Peyer's patch (tissue), 4 donors: ENCODE measurements around the gene RNF126. TPM values are rescaled to one million over a fixed set of nuclear protein-coding genes. Genes with fewer than 3 reads are reported as not detected.
"Not testable (repeated sequence)": the region's sequence is repeated elsewhere in the genome, so short reads cannot be mapped to it uniquely, and the experiment has no call there.

Source experiments
- DNase-seq, 3 donors: peaks; one replicate each; pipeline ENCODE4 v3.0.0-alpha.2; 2017 to 2019
- H3K27ac ChIP-seq, 4 donors: fragments of 200-600 bp; sonication (generic); one replicate each; pipeline ENCODE4 v1.5.1; 2016 to 2019
- H3K27me3 ChIP-seq, 2 donors: fragments of 200-600 bp; sonication (generic); one replicate each; pipeline ENCODE4 v1.5.1; 2019
- H3K36me3 ChIP-seq, 3 donors: fragments of 200-600 bp; sonication (generic); one replicate each; pipeline ENCODE4 v1.5.1; 2016 to 2019
- H3K4me1 ChIP-seq, 4 donors: fragments of 200-600 bp; sonication (generic); one replicate each; pipeline ENCODE4 v1.5.1; 2016 to 2019
- H3K4me3 ChIP-seq, 4 donors: fragments of 200-600 bp; sonication (generic); 1 replicate in 3 of 4; 2 replicates in 1 of 4; pipeline ENCODE4 v1.5.1; 2016 to 2019; ENCODE audit warnings: mild to moderate bottlenecking in 1 of 4
- H3K9me3 ChIP-seq, 4 donors: fragments of 200-600 bp; sonication (generic); one replicate each; pipeline ENCODE4 v1.5.1; 2016 to 2019; ENCODE audit warnings: mild to moderate bottlenecking in 1 of 4
- CTCF ChIP-seq, 6 experiments: fragments of 450-650 bp in 4 of 6; fragments of 200-600 bp in 2 of 6; sonication (generic) in 1 of 6; IDR thresholded peaks; one replicate each; pipeline ENCODE4 v1.5.1; 2017 to 2019; ENCODE audit warnings: antibody characterized with exemption in 6 of 6, mild to moderate bottlenecking in 3 of 6, moderate library complexity in 1 of 6
- POLR2A ChIP-seq, 2 donors: fragments of 450-650 bp; IDR thresholded peaks; one replicate each; pipeline ENCODE4 v1.5.1; 2017; ENCODE audit warnings: antibody characterized with exemption in 2 of 2, mild to moderate bottlenecking in 2 of 2, moderate library complexity in 2 of 2
- total RNA-seq, 4 donors: library from RNA; depleted of rRNA; stranded (reverse); fragments of >200 nt; gene quantifications; one replicate each; pipeline ENCODE4 v1.1.0, GENCODE V29; 2016

The RNF126 gene
- total RNA-seq, 4 donors from 2014 or later = 83.3 to 119 (median 115) TPM

GRCh38 chr19:610801-611480 lies 52.1 kb downstream of the RNF126 start:
- H3K27me3 ChIP-seq = no peaks in the 10 kb centered on the region
- H3K4me3 ChIP-seq = peak overlapping the region; percentile 21 to 50 (median 34)
- DNase-seq = peak in 2 of 3 donors; percentile 72 to 82

GRCh38 chr19:610071-610800 lies 52.8 kb downstream of the RNF126 start:
- H3K4me1 ChIP-seq = peaks cover 0 to 18% (median 9%) of the 10 kb centered on the region in 4 donors
- peak in 2 of 3 donors; percentile 69 to 78 for DNase-seq
- H3K4me3 ChIP-seq = peak overlapping the region; percentile 21 to 50 (median 34)
- H3K27me3 ChIP-seq = no peaks in the 10 kb centered on the region
- H3K9me3 ChIP-seq = no peaks in the 10 kb centered on the region
- peak overlapping the region; percentile 47 to 79 (median 68) for H3K27ac ChIP-seq
- H3K36me3 ChIP-seq = no peaks in the 10 kb centered on the region
- TF ChIP-seq POLR2A (IDR thresholded peaks at IDR 0.05) (no peak), CTCF (IDR thresholded peaks at IDR 0.05) (no peak)

More at GRCh38 chr19:610801-611480, 52.1 kb downstream of the RNF126 start:
- no peaks in the 10 kb centered on the region for H3K36me3 ChIP-seq
- peak overlapping the region; percentile 47 to 79 (median 68) for H3K27ac ChIP-seq
- TF ChIP-seq POLR2A (IDR thresholded peaks at IDR 0.05) = no peak
- no peak for TF ChIP-seq CTCF (IDR thresholded peaks at IDR 0.05)
- H3K9me3 ChIP-seq = no peaks in the 10 kb centered on the region
- peaks cover 0 to 18% (median 9%) of the 10 kb centered on the region in 4 donors for H3K4me1 ChIP-seq

DNA sequence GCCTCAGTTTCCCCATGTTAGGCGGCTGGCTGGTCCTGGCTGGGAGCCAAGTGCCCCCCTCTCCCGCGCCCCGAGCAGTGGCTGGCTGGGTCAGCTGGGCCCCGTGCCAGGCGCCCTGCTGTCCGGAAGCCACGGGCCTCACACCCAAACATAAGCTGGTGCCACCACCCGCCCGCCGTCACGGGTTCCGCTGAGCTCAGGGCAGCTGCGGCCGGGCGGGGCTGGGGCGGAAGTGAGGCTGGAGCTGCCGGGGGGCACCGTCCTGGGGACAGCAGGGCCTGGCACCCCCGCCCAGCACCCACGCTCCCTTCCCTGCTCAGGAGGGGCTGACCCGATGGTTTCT lies 54.0 kb downstream of the RNF126 start:
- no peak for TF ChIP-seq POLR2A (IDR thresholded peaks at IDR 0.05)
- TF ChIP-seq CTCF (IDR thresholded peaks at IDR 0.05) = no peak
- peaks cover 0 to 18% (median 9%) of the 10 kb centered on the region in 4 donors for H3K4me1 ChIP-seq
- H3K4me3 ChIP-seq = no peak overlapping the region
- H3K9me3 ChIP-seq = no peaks in the 10 kb centered on the region
- H3K27me3 ChIP-seq = no peaks in the 10 kb centered on the region
- no peaks in the 10 kb centered on the region for H3K36me3 ChIP-seq
- DNase-seq = peak in 1 of 3 donors; percentile 69
- H3K27ac ChIP-seq = no peak overlapping the region

DNA sequence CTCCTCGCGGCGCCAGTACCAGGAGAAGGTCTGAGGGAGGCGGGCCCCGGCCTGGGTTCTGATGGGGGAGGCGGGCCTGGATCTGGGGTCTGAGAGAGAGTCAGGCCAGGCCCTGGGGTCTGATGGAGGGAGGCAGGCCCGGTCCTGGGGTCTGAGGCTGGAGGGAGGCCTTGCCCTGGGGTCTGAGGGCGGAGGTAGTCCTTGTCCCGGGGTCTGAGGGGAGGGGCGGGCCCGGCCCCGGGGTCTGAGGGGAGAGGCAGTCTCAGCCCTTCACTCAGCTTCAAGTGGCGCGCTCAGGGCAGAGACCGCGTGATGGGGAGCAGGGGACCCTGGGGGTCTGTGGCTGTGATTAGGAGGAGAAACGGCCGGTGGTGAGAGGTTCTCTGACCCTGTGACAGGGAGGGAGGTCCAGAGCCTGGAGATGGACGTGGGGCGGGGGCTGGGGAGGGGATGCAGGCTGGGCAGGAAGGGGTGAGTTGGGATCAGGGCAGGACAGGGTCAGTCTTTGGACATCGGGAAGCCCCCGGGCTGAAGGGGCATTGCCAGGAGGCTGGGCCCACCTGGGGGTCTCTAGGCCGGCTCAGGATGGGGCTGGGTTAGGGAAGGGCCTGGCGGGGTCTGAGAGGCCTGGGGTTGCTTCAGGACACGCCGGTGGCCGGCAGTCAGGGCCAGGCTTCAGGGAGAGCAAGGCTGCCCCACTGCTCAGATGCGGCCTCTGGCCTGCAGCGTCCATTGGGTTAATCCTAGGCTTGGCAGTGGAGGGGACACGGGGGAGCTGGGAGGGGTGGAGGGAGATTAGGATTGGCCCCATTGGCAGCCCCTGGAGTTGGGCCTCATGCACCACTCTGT lies 54.6 kb downstream of the RNF126 start:
- Histone ChIP-seq H3K9me3 (no peaks in the 10 kb centered on the region), H3K36me3 (no peaks in the 10 kb centered on the region), H3K27me3 (no peaks in the 10 kb centered on the region), H3K4me3 (no peak overlapping the region), H3K27ac (no peak overlapping the region), H3K4me1 (peaks cover 0 to 18% (median 9%) of the 10 kb centered on the region in 4 donors)
- no peak for TF ChIP-seq POLR2A (IDR thresholded peaks at IDR 0.05)
- TF ChIP-seq CTCF (IDR thresholded peaks at IDR 0.05) = no peak
- DNase-seq = no peak

- H3K36me3 ChIP-seq = no peaks in the 10 kb centered on the region
- TF ChIP-seq POLR2A (IDR thresholded peaks at IDR 0.05) (no peak), CTCF (IDR thresholded peaks at IDR 0.05) (no peak)
- H3K27me3 ChIP-seq = no peaks in the 10 kb centered on the region
- H3K4me3 ChIP-seq = no peak overlapping the region
- no peak overlapping the region for H3K27ac ChIP-seq
- no peaks in the 10 kb centered on the region for H3K9me3 ChIP-seq
- no peak for DNase-seq
- peaks cover 0 to 18% (median 9%) of the 10 kb centered on the region in 4 donors for H3K4me1 ChIP-seq
Observed at GRCh38 chr19:607301-608154, 55.5 kb downstream of the RNF126 start.

- not testable (repeated sequence) for H3K36me3 ChIP-seq, H3K4me1 ChIP-seq, H3K9me3 ChIP-seq, DNase-seq, H3K27ac ChIP-seq, H3K27me3 ChIP-seq, H3K4me3 ChIP-seq
Observed at GRCh38 chr19:605061-605971, 57.7 kb downstream of the RNF126 start.
